GM23338 (cell line): Measurements from ENCODE around the gene UPF1. TPM values are rescaled to one million over a fixed set of nuclear protein-coding genes. Genes with fewer than 3 reads are reported as not detected.

Source experiments
- ATAC-seq: fragments of 200-7000 bp; cut with Tn5 transposase; 3 replicates; pipeline ENCODE4 v1.9.1; 2020
- DNase-seq: peaks from one replicate; pipeline ENCODE4 v3.0.0-alpha.2; 2015; ENCODE audit warnings: low spot score
- H2AFZ ChIP-seq: fragments of 200-600 bp; sonication (generic); 2 replicates; pipeline ENCODE4 v1.8.0; 2016; ENCODE audit warnings: antibody characterized with exemption, mild to moderate bottlenecking, moderate library complexity
- H3F3A ChIP-seq: fragments of 200-600 bp; sonication (generic); replicated peaks from 2 replicates; pipeline ENCODE4 v1.8.0; 2017; ENCODE audit warnings: antibody characterized with exemption, mixed run types, low read depth
- H3K27ac ChIP-seq: fragments of 200-600 bp; sonication (generic); 2 replicates; pipeline ENCODE4 v1.6.1; 2016; ENCODE audit warnings: low read depth
- H3K27me3 ChIP-seq: fragments of 200-600 bp; sonication (generic); 2 replicates; pipeline ENCODE4 v1.8.0; 2016; ENCODE audit warnings: mild to moderate bottlenecking, mixed run types, moderate library complexity; ENCODE audit not compliant: insufficient read depth
- H3K36me3 ChIP-seq: fragments of 200-600 bp; sonication (generic); 2 replicates; pipeline ENCODE4 v1.8.0; 2016; ENCODE audit warnings: mild to moderate bottlenecking; ENCODE audit not compliant: insufficient read depth
- H3K4me1 ChIP-seq: fragments of 200-600 bp; sonication (generic); 2 replicates; pipeline ENCODE4 v1.8.0; 2016; ENCODE audit warnings: mild to moderate bottlenecking, moderate library complexity; ENCODE audit not compliant: insufficient read depth
- H3K4me2 ChIP-seq: fragments of 200-600 bp; sonication (generic); 2 replicates; pipeline ENCODE4 v1.7.1; 2017; ENCODE audit warnings: mixed run types
- H3K4me3 ChIP-seq: fragments of 200-600 bp; sonication (generic); 2 replicates; pipeline ENCODE4 v1.6.1; 2016; ENCODE audit warnings: mixed run types
- H3K79me2 ChIP-seq: fragments of 200-600 bp; sonication (generic); replicated peaks from 2 replicates; pipeline ENCODE4 v1.8.0; 2017; ENCODE audit warnings: mild to moderate bottlenecking; ENCODE audit not compliant: insufficient read depth
- H3K9me2 ChIP-seq: fragments of 200-600 bp; sonication (generic); 2 replicates; pipeline ENCODE4 v1.8.0; 2017; ENCODE audit not compliant: insufficient read depth
- H4K20me1 ChIP-seq: fragments of 200-600 bp; sonication (generic); replicated peaks from 2 replicates; pipeline ENCODE4 v1.8.0; 2017; ENCODE audit warnings: mild to moderate bottlenecking; ENCODE audit not compliant: insufficient read depth
- H3K27ac Mint-ChIP-seq: 2 replicates; pipeline ENCODE4 v1.8.0; 2020; ENCODE audit warnings: inconsistent platforms, mild to moderate bottlenecking, moderate library complexity, mixed read lengths
- H3K27me3 Mint-ChIP-seq: 3 replicates; pipeline ENCODE4 v1.8.0; 2022; ENCODE audit warnings: low read depth, mild to moderate bottlenecking, moderate library complexity, mixed read lengths, inconsistent platforms; ENCODE audit not compliant: insufficient read depth, poor library complexity
- H3K36me3 Mint-ChIP-seq: 3 replicates; pipeline ENCODE4 v1.8.0; 2021; ENCODE audit warnings: low read depth, mild to moderate bottlenecking, inconsistent platforms, moderate library complexity, mixed read lengths
- H3K4me1 Mint-ChIP-seq: 3 replicates; pipeline ENCODE4 v1.8.0; 2020; ENCODE audit warnings: mild to moderate bottlenecking, inconsistent platforms, mixed read lengths
- H3K4me3 Mint-ChIP-seq: 3 replicates; pipeline ENCODE4 v1.8.0; 2021; ENCODE audit warnings: moderate library complexity, mild to moderate bottlenecking, inconsistent platforms, mixed read lengths
- H3K9me3 Mint-ChIP-seq: 3 replicates; pipeline ENCODE4 v1.8.0; 2020; ENCODE audit warnings: moderate library complexity, mild to moderate bottlenecking, inconsistent platforms, mixed read lengths
- CREB1 ChIP-seq: fragments of 250-450 bp; sonication (Bioruptor Pico); IDR thresholded peaks from 2 replicates; pipeline ENCODE4 v1.5.0; 2020; ENCODE audit warnings: low read depth, mild to moderate bottlenecking, moderate library complexity
- EZH2phosphoT487 ChIP-seq: fragments of 200-600 bp; sonication (generic); IDR thresholded peaks from one replicate; pipeline ENCODE4 v1.8.1; 2018; ENCODE audit warnings: antibody characterized with exemption; ENCODE audit not compliant: unreplicated experiment
- POLR2AphosphoS5 ChIP-seq: IDR thresholded peaks from 2 replicates; pipeline ENCODE4 v1.6.1; 2016; ENCODE audit warnings: antibody characterized with exemption, low read depth
- STAT1 ChIP-seq: IDR thresholded peaks from one replicate; pipeline ENCODE4 v1.6.1; 2016; ENCODE audit warnings: antibody characterized with exemption; ENCODE audit not compliant: unreplicated experiment
- ZNF114 ChIP-seq: fragments of 250-450 bp; sonication (Bioruptor Pico); IDR thresholded peaks from 2 replicates; pipeline ENCODE4 v1.5.0; 2020; ENCODE audit warnings: mild to moderate bottlenecking, moderate library complexity
- polyA plus RNA-seq: library from polyadenylated mRNA; unstranded; fragments of >200 nt; fragmentation: Nextera tagmentation; extraction: Ambion mirVana; gene quantifications from 2 replicates; pipeline ENCODE4 v1.2.1, GENCODE V29; 2016
- total RNA-seq: library from RNA; depleted of rRNA; stranded (reverse); fragments of >200 nt; shearing (Covaris generic); gene quantifications from 2 replicates; pipeline ENCODE4 v1.2.3, GENCODE V29; 2014
- TF ChIP-seq, protein P1 (sequence below), 2 experiments: fragments of 200-600 bp in 1 of 2; sonication (generic) in 1 of 2; conservative IDR thresholded peaks; 2 replicates each; pipeline versions ENCODE4 v1.5.1 to v1.6.1; 2016 to 2017; ENCODE audit warnings: antibody characterized with exemption in 2 of 2, low read depth in 2 of 2, mild to moderate bottlenecking in 2 of 2, moderate library complexity in 1 of 2
- TF ChIP-seq, protein P2 (sequence below): fragments of 250-450 bp; sonication (Bioruptor Pico); IDR thresholded peaks from 2 replicates; pipeline ENCODE4 v1.5.0; 2020; ENCODE audit warnings: mild to moderate bottlenecking, moderate library complexity

The UPF1 gene
- total and polyA plus RNA-seq, 2 experiments from 2014 or later, result 13.8 to 138 TPM

DNA sequence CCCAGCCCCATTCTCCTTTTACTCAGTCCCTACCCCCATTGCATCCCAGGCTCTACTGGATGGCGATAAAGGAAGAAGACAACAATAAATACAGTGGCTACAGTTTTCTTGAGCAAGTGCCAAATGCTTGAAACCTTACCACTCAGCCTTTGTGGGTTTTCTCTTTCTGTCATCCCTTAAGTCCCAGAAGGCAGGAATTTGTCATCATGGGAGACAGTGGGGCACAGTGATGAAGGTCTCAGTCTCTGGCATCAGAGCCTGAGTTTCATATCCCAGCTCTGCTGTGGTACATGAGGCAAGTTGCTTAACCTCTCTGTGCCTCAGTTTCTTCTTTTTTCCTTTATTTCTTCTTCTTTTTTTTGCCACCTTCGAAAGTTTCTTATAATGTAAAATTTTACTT is 35.5 kb upstream of the UPF1 start (continued):
- TF ChIP-seq POLR2AphosphoS5 (no peak), ZNF114 (CRISPR knock-in tag) (no peak), CREB1 (no peak), STAT1 (no peak)
- TF ChIP-seq, protein P1, sequence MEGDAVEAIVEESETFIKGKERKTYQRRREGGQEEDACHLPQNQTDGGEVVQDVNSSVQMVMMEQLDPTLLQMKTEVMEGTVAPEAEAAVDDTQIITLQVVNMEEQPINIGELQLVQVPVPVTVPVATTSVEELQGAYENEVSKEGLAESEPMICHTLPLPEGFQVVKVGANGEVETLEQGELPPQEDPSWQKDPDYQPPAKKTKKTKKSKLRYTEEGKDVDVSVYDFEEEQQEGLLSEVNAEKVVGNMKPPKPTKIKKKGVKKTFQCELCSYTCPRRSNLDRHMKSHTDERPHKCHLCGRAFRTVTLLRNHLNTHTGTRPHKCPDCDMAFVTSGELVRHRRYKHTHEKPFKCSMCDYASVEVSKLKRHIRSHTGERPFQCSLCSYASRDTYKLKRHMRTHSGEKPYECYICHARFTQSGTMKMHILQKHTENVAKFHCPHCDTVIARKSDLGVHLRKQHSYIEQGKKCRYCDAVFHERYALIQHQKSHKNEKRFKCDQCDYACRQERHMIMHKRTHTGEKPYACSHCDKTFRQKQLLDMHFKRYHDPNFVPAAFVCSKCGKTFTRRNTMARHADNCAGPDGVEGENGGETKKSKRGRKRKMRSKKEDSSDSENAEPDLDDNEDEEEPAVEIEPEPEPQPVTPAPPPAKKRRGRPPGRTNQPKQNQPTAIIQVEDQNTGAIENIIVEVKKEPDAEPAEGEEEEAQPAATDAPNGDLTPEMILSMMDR (conservative IDR thresholded peaks at IDR 0.05; ENCODE audit: low read depth in 2 of 2), result no peak

DNA sequence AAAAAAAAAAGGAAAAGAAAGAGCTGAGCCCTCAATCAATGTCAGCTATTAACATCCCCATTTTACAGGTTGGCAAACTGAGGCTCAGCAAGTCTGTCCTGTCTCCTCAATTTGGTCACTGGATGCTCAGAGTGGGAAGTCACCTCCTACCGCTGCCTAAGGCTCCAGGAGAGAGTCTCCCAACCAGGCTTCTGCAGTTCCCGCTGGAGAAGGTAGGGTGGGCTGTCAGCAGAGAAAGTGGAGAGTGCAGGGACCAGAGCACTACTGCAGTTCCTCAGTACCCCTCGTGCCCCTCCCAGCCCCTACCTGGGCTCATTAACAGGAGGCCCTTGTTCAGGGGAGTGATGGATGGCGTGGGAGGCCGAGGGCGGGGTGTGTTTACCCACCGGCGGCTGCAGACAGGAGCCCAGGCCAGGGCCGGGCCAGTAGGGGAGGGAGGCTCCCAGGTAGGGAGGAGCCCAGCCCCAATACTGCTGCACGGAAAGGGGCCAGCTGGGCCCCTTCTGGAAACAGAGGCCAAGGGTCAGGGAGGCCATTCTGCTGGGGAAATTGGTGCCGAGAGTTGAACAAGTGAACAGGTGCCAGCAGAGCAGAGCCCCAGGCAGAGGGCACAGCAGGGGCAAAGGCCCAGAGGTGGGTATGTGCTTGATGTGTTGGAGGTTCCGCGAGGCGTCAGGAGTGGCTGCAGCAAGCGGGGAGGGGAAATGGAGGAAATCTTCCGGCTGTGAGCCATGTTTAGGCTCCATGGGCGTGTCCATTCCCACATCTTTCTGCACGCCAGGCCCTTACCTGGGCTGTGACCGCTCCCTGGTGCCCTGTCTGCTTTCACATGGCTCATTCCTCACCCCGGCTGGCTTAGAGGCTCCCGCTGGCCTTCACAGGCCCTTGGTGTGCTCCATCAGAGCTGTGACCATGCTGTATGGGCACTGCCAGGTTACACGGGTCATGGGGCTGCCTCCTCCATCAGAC is 33.1 kb upstream of the UPF1 start:
- no peaks in the 10 kb centered on the region for H3K4me1 ChIP-seq
- H3K36me3 ChIP-seq, result no peaks in the 10 kb centered on the region
- TF ChIP-seq, protein P1 (conservative IDR thresholded peaks at IDR 0.05; ENCODE audit: low read depth in 2 of 2), result peak; percentile 36 to 39; a peak in 3 of 4 replicates
- TF ChIP-seq STAT1 (no peak), EZH2phosphoT487 (no peak), POLR2AphosphoS5 (no peak), CREB1 (no peak)
- TF ChIP-seq, protein P2, sequence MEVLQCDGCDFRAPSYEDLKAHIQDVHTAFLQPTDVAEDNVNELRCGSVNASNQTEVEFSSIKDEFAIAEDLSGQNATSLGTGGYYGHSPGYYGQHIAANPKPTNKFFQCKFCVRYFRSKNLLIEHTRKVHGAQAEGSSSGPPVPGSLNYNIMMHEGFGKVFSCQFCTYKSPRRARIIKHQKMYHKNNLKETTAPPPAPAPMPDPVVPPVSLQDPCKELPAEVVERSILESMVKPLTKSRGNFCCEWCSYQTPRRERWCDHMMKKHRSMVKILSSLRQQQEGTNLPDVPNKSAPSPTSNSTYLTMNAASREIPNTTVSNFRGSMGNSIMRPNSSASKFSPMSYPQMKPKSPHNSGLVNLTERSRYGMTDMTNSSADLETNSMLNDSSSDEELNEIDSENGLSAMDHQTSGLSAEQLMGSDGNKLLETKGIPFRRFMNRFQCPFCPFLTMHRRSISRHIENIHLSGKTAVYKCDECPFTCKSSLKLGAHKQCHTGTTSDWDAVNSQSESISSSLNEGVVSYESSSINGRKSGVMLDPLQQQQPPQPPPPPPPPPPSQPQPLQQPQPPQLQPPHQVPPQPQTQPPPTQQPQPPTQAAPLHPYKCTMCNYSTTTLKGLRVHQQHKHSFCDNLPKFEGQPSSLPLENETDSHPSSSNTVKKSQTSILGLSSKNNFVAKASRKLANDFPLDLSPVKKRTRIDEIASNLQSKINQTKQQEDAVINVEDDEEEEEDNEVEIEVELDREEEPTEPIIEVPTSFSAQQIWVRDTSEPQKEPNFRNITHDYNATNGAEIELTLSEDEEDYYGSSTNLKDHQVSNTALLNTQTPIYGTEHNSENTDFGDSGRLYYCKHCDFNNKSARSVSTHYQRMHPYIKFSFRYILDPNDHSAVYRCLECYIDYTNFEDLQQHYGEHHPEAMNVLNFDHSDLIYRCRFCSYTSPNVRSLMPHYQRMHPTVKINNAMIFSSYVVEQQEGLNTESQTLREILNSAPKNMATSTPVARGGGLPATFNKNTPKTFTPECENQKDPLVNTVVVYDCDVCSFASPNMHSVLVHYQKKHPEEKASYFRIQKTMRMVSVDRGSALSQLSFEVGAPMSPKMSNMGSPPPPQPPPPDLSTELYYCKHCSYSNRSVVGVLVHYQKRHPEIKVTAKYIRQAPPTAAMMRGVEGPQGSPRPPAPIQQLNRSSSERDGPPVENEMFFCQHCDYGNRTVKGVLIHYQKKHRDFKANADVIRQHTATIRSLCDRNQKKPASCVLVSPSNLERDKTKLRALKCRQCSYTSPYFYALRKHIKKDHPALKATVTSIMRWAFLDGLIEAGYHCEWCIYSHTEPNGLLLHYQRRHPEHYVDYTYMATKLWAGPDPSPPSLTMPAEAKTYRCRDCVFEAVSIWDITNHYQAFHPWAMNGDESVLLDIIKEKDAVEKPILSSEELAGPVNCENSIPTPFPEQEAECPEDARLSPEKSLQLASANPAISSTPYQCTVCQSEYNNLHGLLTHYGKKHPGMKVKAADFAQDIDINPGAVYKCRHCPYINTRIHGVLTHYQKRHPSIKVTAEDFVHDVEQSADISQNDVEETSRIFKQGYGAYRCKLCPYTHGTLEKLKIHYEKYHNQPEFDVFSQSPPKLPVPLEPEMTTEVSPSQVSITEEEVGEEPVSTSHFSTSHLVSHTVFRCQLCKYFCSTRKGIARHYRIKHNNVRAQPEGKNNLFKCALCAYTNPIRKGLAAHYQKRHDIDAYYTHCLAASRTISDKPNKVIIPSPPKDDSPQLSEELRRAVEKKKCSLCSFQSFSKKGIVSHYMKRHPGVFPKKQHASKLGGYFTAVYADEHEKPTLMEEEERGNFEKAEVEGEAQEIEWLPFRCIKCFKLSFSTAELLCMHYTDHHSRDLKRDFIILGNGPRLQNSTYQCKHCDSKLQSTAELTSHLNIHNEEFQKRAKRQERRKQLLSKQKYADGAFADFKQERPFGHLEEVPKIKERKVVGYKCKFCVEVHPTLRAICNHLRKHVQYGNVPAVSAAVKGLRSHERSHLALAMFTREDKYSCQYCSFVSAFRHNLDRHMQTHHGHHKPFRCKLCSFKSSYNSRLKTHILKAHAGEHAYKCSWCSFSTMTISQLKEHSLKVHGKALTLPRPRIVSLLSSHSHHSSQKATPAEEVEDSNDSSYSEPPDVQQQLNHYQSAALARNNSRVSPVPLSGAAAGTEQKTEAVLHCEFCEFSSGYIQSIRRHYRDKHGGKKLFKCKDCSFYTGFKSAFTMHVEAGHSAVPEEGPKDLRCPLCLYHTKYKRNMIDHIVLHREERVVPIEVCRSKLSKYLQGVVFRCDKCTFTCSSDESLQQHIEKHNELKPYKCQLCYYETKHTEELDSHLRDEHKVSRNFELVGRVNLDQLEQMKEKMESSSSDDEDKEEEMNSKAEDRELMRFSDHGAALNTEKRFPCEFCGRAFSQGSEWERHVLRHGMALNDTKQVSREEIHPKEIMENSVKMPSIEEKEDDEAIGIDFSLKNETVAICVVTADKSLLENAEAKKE (CRISPR knock-in tag), result no peak
- DNase-seq, result peak; percentile 75
- no peaks in the 10 kb centered on the region for H3K36me3 Mint-ChIP-seq
- H3K27me3 ChIP-seq, result peaks cover 79% of the 10 kb centered on the region
- no peak overlapping the region for H2AFZ ChIP-seq
- no peak overlapping the region for H3K27ac Mint-ChIP-seq
- no peaks in the 10 kb centered on the region for H3K79me2 ChIP-seq
- H3K27me3 Mint-ChIP-seq, result peaks cover 42% of the 10 kb centered on the region
- no peak overlapping the region for H3K27ac ChIP-seq
- no peaks in the 10 kb centered on the region for H3K4me1 Mint-ChIP-seq
- H3K9me3 Mint-ChIP-seq, result peaks cover 3% of the 10 kb centered on the region
- no peak overlapping the region for H3K4me3 ChIP-seq
- no peaks in the 10 kb centered on the region for H3F3A ChIP-seq
- ATAC-seq, result peak; percentile 70
- H3K4me2 ChIP-seq, result no peak overlapping the region
- H4K20me1 ChIP-seq, result 0 out of 2 replicates have a peak, but pooled peaks cover 5% of the 10 kb centered on the region
- no peaks in the 10 kb centered on the region for H3K9me2 ChIP-seq
- no peak overlapping the region for H3K4me3 Mint-ChIP-seq
